Measurements from ENCODE around the gene SLC19A3. TPM values are rescaled to one million over a fixed set of nuclear protein-coding genes. Genes with fewer than 3 reads are reported as not detected.
"Not testable (repeated sequence)": the region's sequence is repeated elsewhere in the genome, so short reads cannot be mapped to it uniquely, and the experiment has no call there.

The SLC19A3 gene
- total and polyA plus RNA-seq, 2 donors (not counting 3 experiments of a cell fraction or from before 2014, with no cell fraction given), result 0.01 TPM; not detected in 1

DNA sequence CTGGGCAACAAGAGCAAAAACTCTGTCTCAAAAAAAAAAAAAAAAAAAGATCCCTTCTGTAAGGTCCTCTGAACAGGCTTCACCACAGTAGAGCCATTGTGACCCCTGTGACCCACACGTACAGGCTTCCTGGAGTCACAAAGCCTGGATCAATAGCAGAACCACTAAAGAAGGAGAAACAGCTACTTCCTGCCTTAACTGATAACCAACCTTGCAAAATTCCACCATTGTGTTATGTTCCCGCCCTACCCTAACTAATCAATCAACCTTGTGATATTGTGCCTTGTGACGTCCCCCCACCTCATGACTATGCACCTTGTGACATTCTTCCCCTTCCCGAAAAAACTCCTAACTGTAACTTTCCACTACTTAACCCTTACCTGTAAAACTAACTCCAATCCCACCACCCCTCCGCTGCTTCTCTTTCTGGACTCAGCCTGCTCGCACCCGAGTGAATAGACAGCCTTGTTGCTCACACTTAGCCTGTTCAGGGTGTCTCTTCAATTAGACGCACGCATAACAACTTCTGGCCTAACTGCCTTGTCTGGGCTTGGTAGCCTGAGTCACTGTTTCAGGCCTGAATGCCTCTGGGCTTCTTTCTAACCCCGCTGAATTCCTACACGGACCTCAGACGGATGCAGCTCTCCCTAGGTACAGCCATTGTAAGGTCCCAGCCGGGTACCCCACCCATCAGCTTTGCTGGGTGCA lies 41.7 kb upstream of the SLC19A3 start:
- ChIA-PET CTCF (interaction anchor here (0.7 kb wide), 2 partner anchors 235 to 358 kb away, joined by 3 read pairs; no protein-coding TSS in a partner anchor), POLR2A (no interaction called here)
- Histone ChIP-seq H3K9me1 (replicated peaks; ENCODE audit: control insufficient read depth, extremely low read depth, insufficient read depth, low read length) (no peaks in the 10 kb centered on the region), H3K4me2 (ENCODE audit: insufficient read depth, low read length) (no peak overlapping the region), H3K27ac (ENCODE audit: insufficient read depth, low read depth, low read length) (no peak overlapping the region), H3K36me3 (ENCODE audit: control insufficient read depth in 2 of 2, extremely low read depth in 1 of 2, insufficient read depth in 2 of 2, low read length in 2 of 2) (no peaks in the 10 kb centered on the region), H2AFZ (ENCODE audit: low read depth, low read length) (no peak overlapping the region), H4K20me1 (replicated peaks; ENCODE audit: control insufficient read depth, extremely low read depth, insufficient read depth, low read length) (no peaks in the 10 kb centered on the region), H3K9me3 (replicated peaks; ENCODE audit: control insufficient read depth, insufficient read depth, low read length) (no peaks in the 10 kb centered on the region), H3K9ac (replicated peaks; ENCODE audit: extremely low read depth, insufficient read depth, low read length) (no peak overlapping the region), H3K4me3 (replicated peaks in 1 of 3; ENCODE audit: insufficient read depth in 1 of 3, low read depth in 1 of 3, low read length in 3 of 3) (no peak overlapping the region), H3K4me1 (ENCODE audit: control insufficient read depth, extremely low read depth, insufficient read depth, low read length) (no peaks in the 10 kb centered on the region), H3K79me2 (ENCODE audit: control insufficient read depth, insufficient read depth, low read length) (no peaks in the 10 kb centered on the region), H3K27me3 (ENCODE audit: control insufficient read depth in 2 of 2, insufficient read depth in 2 of 2, low read length in 2 of 2) (no peaks in the 10 kb centered on the region)
- dilution Hi-C loops (cut with MboI; ENCODE audit: extremely low pct_ligation_motif_present, low sequenced_read_pairs) (no loop called here), intact Hi-C loops (cut with micrococcal nuclease) (no loop called here)
- no peak for FAIRE-seq
- no peak for DNase-seq (ENCODE audit: low read depth, low spot score)
- BruUV-seq (replicated peaks), result no TSS peak
- TF ChIP-seq MYC (IDR thresholded peaks at IDR 0.05; ENCODE audit: low read depth, low read length) (no peak), FOS (IDR thresholded peaks at IDR 0.05; ENCODE audit: borderline replicate concordance, insufficient read depth, low read length) (no peak), POLR2AphosphoS5 (IDR thresholded peaks at IDR 0.05; ENCODE audit: insufficient read depth, low read depth, low read length) (no peak), EZH2 (IDR thresholded peaks at IDR 0.05; ENCODE audit: borderline replicate concordance, low read depth, low read length, severe bottlenecking) (no peak), POLR2A (IDR thresholded peaks at IDR 0.05; ENCODE audit: low read depth, low read length) (no peak), GATA2 (IDR thresholded peaks at IDR 0.05; ENCODE audit: insufficient read depth, insufficient read length, low read depth, low read length) (no peak), JUN (IDR thresholded peaks at IDR 0.05; ENCODE audit: borderline replicate concordance, insufficient read depth, insufficient read length, low read depth) (no peak)
- TF ChIP-seq, protein P1, sequence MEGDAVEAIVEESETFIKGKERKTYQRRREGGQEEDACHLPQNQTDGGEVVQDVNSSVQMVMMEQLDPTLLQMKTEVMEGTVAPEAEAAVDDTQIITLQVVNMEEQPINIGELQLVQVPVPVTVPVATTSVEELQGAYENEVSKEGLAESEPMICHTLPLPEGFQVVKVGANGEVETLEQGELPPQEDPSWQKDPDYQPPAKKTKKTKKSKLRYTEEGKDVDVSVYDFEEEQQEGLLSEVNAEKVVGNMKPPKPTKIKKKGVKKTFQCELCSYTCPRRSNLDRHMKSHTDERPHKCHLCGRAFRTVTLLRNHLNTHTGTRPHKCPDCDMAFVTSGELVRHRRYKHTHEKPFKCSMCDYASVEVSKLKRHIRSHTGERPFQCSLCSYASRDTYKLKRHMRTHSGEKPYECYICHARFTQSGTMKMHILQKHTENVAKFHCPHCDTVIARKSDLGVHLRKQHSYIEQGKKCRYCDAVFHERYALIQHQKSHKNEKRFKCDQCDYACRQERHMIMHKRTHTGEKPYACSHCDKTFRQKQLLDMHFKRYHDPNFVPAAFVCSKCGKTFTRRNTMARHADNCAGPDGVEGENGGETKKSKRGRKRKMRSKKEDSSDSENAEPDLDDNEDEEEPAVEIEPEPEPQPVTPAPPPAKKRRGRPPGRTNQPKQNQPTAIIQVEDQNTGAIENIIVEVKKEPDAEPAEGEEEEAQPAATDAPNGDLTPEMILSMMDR (IDR thresholded peaks at IDR 0.05; ENCODE audit: extremely low read depth in 1 of 2, insufficient read depth in 1 of 2, low read depth in 1 of 2, low read length in 2 of 2), result no peak
- TF ChIP-seq, protein P2, sequence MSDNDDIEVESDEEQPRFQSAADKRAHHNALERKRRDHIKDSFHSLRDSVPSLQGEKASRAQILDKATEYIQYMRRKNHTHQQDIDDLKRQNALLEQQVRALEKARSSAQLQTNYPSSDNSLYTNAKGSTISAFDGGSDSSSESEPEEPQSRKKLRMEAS (IDR thresholded peaks at IDR 0.05; ENCODE audit: insufficient read depth, insufficient read length), result no peak

DNA sequence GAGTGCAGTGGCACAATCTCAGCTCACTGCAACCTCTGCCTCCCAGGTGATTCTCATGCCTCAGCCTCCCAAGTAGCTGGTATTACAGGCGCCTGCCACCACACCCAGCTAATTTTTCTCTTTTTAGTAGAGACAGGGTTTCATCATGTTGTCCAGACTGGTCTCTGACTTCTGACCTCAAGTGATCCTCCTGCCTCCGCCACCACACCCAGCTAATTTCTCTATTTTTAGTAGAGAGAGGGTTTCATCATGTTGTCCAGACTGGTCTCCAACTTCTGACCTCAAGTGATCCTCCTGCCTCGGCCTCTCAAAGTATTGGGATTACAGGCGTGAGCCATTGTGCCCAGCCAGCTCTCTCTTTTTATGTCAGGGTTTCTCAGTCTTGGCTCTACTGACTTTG lies 38.4 kb upstream of the SLC19A3 start:
- CTCF ChIA-PET, result interaction anchor here (0.8 to 1.3 kb wide), 6 partner anchors 10 to 387 kb away, joined by 3 to 7 read pairs (median 4); no protein-coding TSS in a partner anchor
- H2AFZ ChIP-seq (ENCODE audit: low read depth, low read length); BruUV-seq (replicated peaks); dilution Hi-C loops (cut with MboI; ENCODE audit: extremely low pct_ligation_motif_present, low sequenced_read_pairs); H3K27ac ChIP-seq (ENCODE audit: insufficient read depth, low read depth, low read length); DNase-seq (ENCODE audit: low read depth, low spot score); H3K36me3 ChIP-seq (ENCODE audit: control insufficient read depth in 2 of 2, extremely low read depth in 1 of 2, insufficient read depth in 2 of 2, low read length in 2 of 2); H3K4me1 ChIP-seq (ENCODE audit: control insufficient read depth, extremely low read depth, insufficient read depth, low read length); intact Hi-C loops (cut with micrococcal nuclease); H3K9ac ChIP-seq (replicated peaks; ENCODE audit: extremely low read depth, insufficient read depth, low read length); H3K4me2 ChIP-seq (ENCODE audit: insufficient read depth, low read length); H4K20me1 ChIP-seq (replicated peaks; ENCODE audit: control insufficient read depth, extremely low read depth, insufficient read depth, low read length); H3K9me1 ChIP-seq (replicated peaks; ENCODE audit: control insufficient read depth, extremely low read depth, insufficient read depth, low read length); POLR2A ChIA-PET; H3K79me2 ChIP-seq (ENCODE audit: control insufficient read depth, insufficient read depth, low read length); H3K4me3 ChIP-seq (replicated peaks in 1 of 3; ENCODE audit: insufficient read depth in 1 of 3, low read depth in 1 of 3, low read length in 3 of 3); H3K27me3 ChIP-seq (ENCODE audit: control insufficient read depth in 2 of 2, insufficient read depth in 2 of 2, low read length in 2 of 2); FAIRE-seq; H3K9me3 ChIP-seq (replicated peaks; ENCODE audit: control insufficient read depth, insufficient read depth, low read length): not testable (repeated sequence)

All from endothelial cell of umbilical vein (primary cell).